HG03135 (cell line): Measurements from ENCODE around the gene PAK3.

ENCODE experiments used
- ATAC-seq: cut with Tn5 transposase; IDR thresholded peaks from one replicate; pipeline ENCODE4 v1.9.1; 2021; ENCODE audit warnings: mild to moderate bottlenecking, moderate library complexity; ENCODE audit not compliant: unreplicated experiment

PAK3 gene

DNA sequence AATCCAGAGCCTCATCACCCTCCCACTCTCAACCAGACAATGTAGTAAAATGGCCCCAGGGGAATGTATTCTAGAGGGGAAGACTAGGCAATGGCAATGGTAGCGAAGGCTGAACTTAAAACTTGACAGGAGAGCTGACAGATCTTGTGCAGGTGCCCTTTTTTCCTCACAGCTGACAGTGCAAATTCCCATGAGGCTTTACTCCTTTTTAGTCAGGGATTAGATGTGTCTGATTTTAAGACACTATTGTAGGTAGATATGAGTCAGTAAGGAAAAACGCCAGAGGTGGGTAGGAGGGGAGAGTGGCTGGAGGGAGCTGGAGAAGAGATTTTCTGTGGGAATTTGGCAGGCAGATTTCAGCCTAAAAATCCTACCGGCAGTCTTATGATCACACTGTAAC lies 163.6 kb downstream of the PAK3 start:
- no peak for ATAC-seq

DNA sequence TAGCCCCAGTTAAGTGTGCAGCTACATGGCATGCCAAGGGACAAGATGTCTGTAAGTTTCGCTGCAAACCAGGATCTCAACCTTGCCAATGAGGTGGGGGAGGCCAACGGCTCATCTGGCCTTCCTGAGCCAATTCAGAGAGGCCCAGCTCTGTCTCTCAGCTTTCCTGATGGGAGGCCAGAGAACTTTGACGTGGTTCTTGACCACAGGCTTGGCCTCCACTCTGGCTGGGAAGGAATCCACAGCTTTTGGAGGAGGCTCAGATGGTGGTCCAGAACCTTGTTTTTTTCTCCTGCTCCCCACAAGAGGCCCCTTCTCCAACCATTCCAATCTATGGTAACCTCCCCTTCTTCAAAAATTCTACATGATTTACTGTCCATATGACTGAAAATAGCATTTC lies 164.5 kb downstream of the PAK3 start:
- no peak for ATAC-seq

DNA sequence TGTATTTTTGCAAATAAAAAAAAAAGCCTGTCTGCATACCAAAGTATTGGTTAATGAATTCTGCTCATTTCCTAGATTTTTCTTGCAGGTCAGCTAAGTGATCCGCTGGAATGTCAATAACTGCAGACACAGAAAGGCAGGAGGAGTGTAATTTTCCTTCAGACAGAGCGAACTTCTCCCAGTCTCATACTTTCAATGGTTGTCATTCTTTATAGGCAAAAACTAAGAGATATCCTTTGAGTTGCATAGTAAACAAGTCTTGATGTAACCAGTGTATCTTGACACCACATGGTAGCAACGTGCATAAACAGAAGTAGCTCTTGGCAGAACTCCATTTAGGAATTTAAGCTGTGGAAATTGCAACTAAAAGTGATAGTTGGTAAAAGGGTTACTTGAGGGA lies 166.1 kb downstream of the PAK3 start:
- no peak for ATAC-seq

DNA sequence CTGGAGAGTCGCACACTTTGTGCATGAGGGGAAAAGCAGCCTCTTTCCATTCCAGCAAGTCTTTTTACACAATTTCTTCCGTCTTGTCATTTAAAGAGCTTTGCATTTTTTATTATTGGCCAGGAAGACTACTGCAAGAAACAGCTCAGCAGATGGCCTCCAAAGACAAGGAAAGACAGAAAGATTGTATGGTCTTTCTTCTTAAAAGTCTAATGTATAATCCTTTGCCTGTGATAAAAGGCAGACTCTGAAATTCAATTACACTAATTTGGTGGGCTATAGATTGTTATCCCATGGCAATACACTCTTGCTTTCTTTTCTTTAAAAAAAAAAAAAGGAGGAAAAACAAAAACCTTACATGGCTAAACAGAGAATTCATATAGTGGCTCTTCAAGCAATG lies 168.4 kb downstream of the PAK3 start:
- no peak for ATAC-seq

DNA sequence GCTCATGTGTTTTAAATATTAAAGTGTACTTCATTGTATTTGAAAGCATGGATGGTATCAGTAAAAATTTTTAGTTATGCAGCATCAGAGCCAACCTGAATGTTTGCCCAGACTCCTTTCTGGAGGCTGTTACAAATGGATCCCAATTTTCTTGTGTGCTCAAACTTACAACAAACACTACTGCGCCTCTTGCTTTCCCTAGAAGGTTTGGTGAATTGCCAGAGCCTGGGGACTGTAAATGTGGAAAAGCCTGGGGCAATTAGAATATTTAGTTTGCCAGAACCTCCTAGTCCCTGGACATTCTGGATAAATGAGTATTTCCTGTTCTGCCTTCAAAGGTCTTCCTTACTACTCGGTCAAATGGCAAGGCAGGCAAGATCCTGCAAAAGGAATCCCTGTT lies 169.5 kb downstream of the PAK3 start:
- ATAC-seq, result no peak

DNA sequence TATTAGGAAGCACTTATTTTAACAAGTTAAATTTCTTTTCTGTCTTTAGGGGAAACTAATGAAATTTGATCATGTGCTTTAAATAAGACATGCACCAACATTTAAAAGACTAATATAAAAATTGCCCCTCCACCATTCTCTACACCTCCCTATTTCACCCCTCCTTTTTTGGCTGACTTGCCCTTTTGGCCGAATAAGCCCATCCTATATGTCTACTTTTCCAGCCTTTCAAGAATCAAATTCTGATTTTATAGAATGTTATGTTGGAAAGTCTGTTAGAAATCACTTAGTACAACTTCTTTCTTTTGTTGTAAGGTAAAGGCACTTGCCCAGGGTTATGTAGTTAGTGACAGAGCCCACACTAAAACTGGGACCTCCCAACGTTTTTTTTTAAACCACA lies 172.5 kb downstream of the PAK3 start:
- no peak for ATAC-seq

DNA sequence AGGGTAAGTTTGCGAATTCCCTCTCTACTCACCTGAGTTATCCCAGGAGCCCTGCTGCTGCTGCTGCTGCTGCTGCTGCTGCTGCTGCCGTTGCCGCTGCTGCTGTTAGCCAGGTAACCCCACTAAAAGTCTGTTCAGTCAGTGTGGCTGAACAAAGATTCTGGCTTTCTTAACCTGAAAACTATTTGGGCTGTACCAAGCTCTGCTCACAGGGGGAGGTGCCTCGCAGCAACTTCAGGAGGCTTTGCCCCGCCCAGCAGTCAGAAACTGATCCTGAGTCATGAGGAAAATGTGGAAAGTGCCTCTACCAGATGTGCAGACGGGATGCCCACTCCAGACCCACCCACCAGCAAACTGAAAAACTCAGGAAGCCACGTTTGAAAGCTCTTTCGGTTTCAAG lies 174.3 kb downstream of the PAK3 start, which contains the start of gene CAPN6:
CAPN6 (minus strand) TSS at position 145 of the 400 bp plus-strand sequence. CDS start 6,547 bp downstream, outside the sequence.
- no peak for ATAC-seq
